ENCODE results near the gene MYL3. TPM values are rescaled to one million over a fixed set of nuclear protein-coding genes. Genes with fewer than 3 reads are reported as not detected.
"Not testable (repeated sequence)": the region's sequence is repeated elsewhere in the genome, so short reads cannot be mapped to it uniquely, and the experiment has no call there.

The MYL3 gene
- total RNA-seq, 1 experiment from 2014 or later: not detected

DNA sequence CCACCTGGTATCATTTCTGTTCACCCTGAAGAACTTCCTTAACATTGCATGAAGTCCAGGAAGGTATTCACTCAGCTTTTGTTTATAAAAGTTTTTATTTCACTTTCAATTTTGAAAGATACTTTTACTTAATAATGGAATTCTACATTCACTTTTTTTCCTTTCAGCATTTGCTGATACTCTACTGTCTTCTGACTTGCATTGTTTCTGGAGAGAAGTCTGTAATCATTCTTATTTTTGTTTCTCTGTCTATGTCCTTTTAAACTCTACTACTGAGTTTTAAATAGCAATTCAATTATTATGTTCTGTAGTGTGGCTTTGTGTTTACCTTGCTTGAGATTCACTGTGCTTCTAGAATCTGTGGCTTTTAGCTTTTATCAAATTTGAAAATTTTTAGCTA is 42.4 kb downstream of the MYL3 start:
- Histone ChIP-seq H3K4me2 (ENCODE audit: low read depth, low read length, poor library complexity, severe bottlenecking) (no peak overlapping the region), H4K20me1 (ENCODE audit: insufficient read depth, low read depth, low read length) (no peaks in the 10 kb centered on the region), H3K9me2 (replicated peaks; ENCODE audit: insufficient read depth, low read length) (no peaks in the 10 kb centered on the region)

DNA sequence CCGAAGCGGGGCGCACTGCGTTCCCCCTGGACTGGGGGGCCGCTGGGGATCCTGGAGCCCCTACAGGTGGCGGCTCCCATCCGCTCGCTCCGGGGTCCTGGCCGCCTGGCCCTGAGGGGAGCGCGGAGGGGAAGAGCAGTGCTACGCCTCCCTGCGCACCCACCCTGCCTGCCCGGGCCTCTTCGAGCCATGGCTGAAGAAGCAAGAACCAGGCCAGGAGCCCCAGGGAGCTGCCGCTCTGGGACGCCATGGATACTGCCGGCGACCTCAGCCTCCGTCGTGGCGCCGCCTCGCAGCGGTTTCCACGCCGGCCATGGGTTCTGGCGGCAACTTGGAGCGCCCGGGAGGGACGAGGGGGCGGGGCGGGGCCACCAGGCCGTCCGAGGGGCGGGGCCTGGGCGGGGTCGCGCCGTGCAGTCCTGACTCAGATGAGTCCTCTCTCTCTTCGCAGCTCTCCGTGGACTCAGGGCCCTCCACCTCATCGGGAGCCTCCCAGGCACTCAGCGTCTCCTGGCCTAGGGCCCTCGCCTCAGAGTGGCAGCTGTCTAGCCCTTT is 50.9 kb downstream of the MYL3 start:
- H2AFZ ChIP-seq (ENCODE audit: low read length): no peak overlapping the region
- H3K9ac ChIP-seq (ENCODE audit: low read length): no peak overlapping the region
- no peak overlapping the region for H3K4me2 ChIP-seq (ENCODE audit: low read depth, low read length, poor library complexity, severe bottlenecking)
- H3K4me3 ChIP-seq (ENCODE audit: low read length): no peak overlapping the region
- no peaks in the 10 kb centered on the region for H3K9me2 ChIP-seq (replicated peaks; ENCODE audit: insufficient read depth, low read length)
- H3K27ac ChIP-seq (ENCODE audit: low read length): no peak overlapping the region
- H3K4me1 ChIP-seq (ENCODE audit: low read length): no peaks in the 10 kb centered on the region
- DNase-seq: no peak
- no peaks in the 10 kb centered on the region for H3K27me3 ChIP-seq (ENCODE audit: low read length)
- H3K79me2 ChIP-seq (ENCODE audit: low read length): no peaks in the 10 kb centered on the region
- H3K9me3 ChIP-seq (ENCODE audit: low read length): no peaks in the 10 kb centered on the region
- H4K20me1 ChIP-seq (ENCODE audit: insufficient read depth, low read depth, low read length): no peaks in the 10 kb centered on the region
- H3K36me3 ChIP-seq (ENCODE audit: insufficient read depth, low read length): no peaks in the 10 kb centered on the region

More for the DNA sequence above, 42.4 kb downstream of the MYL3 start:
- Histone ChIP-seq H3K36me3 (ENCODE audit: insufficient read depth, low read length) (no peaks in the 10 kb centered on the region), H3K79me2 (ENCODE audit: low read length) (no peaks in the 10 kb centered on the region), H3K4me3 (ENCODE audit: low read length) (no peak overlapping the region), H3K9ac (ENCODE audit: low read length) (no peak overlapping the region), H3K4me1 (ENCODE audit: low read length) (peaks cover 3% of the 10 kb centered on the region; the same call in 1 of the 2 replicates), H2AFZ (ENCODE audit: low read length) (no peak overlapping the region), H3K9me3 (ENCODE audit: low read length) (peaks cover 4% of the 10 kb centered on the region), H3K27me3 (ENCODE audit: low read length) (no peaks in the 10 kb centered on the region), H3K27ac (ENCODE audit: low read length) (no peak overlapping the region)
- no peak for DNase-seq

DNA sequence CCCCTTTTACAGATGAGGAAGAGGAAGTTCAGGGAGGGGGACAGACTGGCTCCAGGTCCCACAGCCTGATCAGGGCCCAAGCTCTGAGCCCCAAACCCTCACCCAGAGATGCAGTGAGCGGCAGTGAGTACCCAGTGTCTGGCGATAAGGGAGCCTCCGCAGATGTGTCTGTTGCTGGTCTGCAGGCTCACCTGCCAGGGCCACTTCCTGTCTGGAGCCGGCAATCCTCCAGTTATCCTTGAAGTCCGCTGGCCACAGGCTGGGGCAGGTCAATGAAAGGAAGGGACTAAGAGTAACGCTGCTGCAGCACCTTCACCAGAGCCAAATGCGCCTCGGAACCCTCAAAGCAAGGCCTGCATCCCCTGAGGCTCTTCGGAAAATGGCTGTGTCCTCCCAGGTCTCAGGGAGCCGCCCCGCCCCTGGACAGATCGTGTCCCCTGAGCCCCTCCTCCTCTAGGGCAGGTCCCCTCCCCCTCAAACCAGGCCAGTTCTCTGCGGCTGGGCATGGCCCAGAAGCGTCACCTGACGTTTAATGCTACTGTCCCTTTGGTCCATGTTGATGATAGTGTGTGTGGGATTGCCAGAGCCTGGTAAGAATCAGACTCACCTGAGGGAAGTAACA is 51.5 kb downstream of the MYL3 start:
- H3K9ac ChIP-seq (ENCODE audit: low read length): no peak overlapping the region
- H2AFZ ChIP-seq (ENCODE audit: low read length): no peak overlapping the region
- no peaks in the 10 kb centered on the region for H3K4me1 ChIP-seq (ENCODE audit: low read length)
- no peaks in the 10 kb centered on the region for H3K27me3 ChIP-seq (ENCODE audit: low read length)
- H3K27ac ChIP-seq (ENCODE audit: low read length): no peak overlapping the region
- no peaks in the 10 kb centered on the region for H3K9me2 ChIP-seq (replicated peaks; ENCODE audit: insufficient read depth, low read length)
- H3K4me2 ChIP-seq (ENCODE audit: low read depth, low read length, poor library complexity, severe bottlenecking): no peak overlapping the region
- no peaks in the 10 kb centered on the region for H3K9me3 ChIP-seq (ENCODE audit: low read length)
- H3K79me2 ChIP-seq (ENCODE audit: low read length): no peaks in the 10 kb centered on the region
- no peaks in the 10 kb centered on the region for H3K36me3 ChIP-seq (ENCODE audit: insufficient read depth, low read length)
- no peak overlapping the region for H3K4me3 ChIP-seq (ENCODE audit: low read length)
- DNase-seq: no peak
- no peaks in the 10 kb centered on the region for H4K20me1 ChIP-seq (ENCODE audit: insufficient read depth, low read depth, low read length)

DNA sequence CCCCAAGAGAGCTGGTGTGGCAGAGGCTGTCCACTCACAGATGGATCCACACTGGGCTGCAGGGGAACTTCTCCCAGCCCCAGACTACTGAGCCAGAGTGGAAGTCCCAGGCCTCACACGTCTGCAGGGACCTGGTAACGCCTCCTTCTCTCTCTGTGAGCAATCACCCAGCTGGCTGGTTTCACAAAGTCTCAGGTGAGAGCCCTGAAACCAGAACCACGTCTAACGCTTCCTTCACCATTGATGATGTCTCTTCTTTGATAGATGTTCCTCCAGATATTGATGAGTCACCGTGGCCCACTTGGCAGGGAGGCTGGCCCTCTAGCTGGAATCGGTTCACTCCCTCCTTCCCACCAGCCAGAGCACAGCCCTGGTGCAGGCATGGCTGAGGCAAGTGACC is 54.5 kb downstream of the MYL3 start:
- H4K20me1 ChIP-seq (ENCODE audit: insufficient read depth, low read depth, low read length); H3K9me2 ChIP-seq (replicated peaks; ENCODE audit: insufficient read depth, low read length); H3K79me2 ChIP-seq (ENCODE audit: low read length); H3K36me3 ChIP-seq (ENCODE audit: insufficient read depth, low read length); H2AFZ ChIP-seq (ENCODE audit: low read length); H3K4me1 ChIP-seq (ENCODE audit: low read length); H3K9ac ChIP-seq (ENCODE audit: low read length); H3K27me3 ChIP-seq (ENCODE audit: low read length); H3K4me3 ChIP-seq (ENCODE audit: low read length); H3K27ac ChIP-seq (ENCODE audit: low read length); H3K4me2 ChIP-seq (ENCODE audit: low read depth, low read length, poor library complexity, severe bottlenecking); H3K9me3 ChIP-seq (ENCODE audit: low read length); DNase-seq: not testable (repeated sequence)

Other genes starting within 250 kb of the MYL3 start
- gene ALS2CL, start 169.8 kb downstream of the MYL3 start, total RNA-seq (2014; rRNA removed; shearing (Covaris generic); ENCODE audit: low replicate concordance): not detected in 2 replicates
- not detected in 2 replicates for gene TMIE, start 162.1 kb downstream of the MYL3 start, total RNA-seq (2014; rRNA removed; shearing (Covaris generic); ENCODE audit: low replicate concordance)
- not detected in 2 replicates for gene PRSS50, start 145.6 kb downstream of the MYL3 start, total RNA-seq (2014; rRNA removed; shearing (Covaris generic); ENCODE audit: low replicate concordance)
- not detected in 2 replicates for gene PTH1R, start 14.3 kb upstream of the MYL3 start, total RNA-seq (2014; rRNA removed; shearing (Covaris generic); ENCODE audit: low replicate concordance)
- 40.2 and 83.5 TPM in 2 replicates for gene CCDC12, start 113.3 kb upstream of the MYL3 start, total RNA-seq (2014; rRNA removed; shearing (Covaris generic); ENCODE audit: low replicate concordance)
- 60.5 and 133 TPM in 2 replicates for gene NBEAL2, start 116.2 kb upstream of the MYL3 start, total RNA-seq (2014; rRNA removed; shearing (Covaris generic); ENCODE audit: low replicate concordance)